Activated CD8-positive, alpha-beta T cell treated with anti-CD3 and anti-CD28 coated beads for 36 hours (primary cell): ENCODE data around the gene ATAD2B. TPM values are rescaled to one million over a fixed set of nuclear protein-coding genes. Genes with fewer than 3 reads are reported as not detected.
A peak's percentile ranks its signal among the peaks of the same experiment; 100 is the strongest.

Source experiments
- ATAC-seq: fragments of 200-7000 bp; cut with Tn5 transposase; one replicate; pipeline ENCODE4 v1.10.0; 2021; ENCODE audit warnings: mild to moderate bottlenecking, moderate library complexity
- CTCF ChIA-PET: fragments of 350-600 bp; sonication (Branson Sonifier 250); formaldehyde crosslinking; loops from one replicate; lab custom pipeline; 2021; ENCODE audit warnings: antibody characterized with exemption; lab: Charles Lee
- POLR2A ChIA-PET: fragments of 350-600 bp; sonication (Branson Sonifier 250); formaldehyde crosslinking; loops from one replicate; lab custom pipeline; 2021; ENCODE audit warnings: antibody characterized with exemption; lab: Charles Lee
- DNase-seq: peaks from one replicate; pipeline ENCODE4 v3.0.0-alpha.2; 2020
- H3K27ac Mint-ChIP-seq: one replicate; pipeline ENCODE4 v1.8.0; 2021; ENCODE audit warnings: mild to moderate bottlenecking, mixed read lengths
- H3K27me3 Mint-ChIP-seq: one replicate; pipeline ENCODE4 v1.8.0; 2021; ENCODE audit warnings: mixed read lengths
- H3K36me3 Mint-ChIP-seq: one replicate; pipeline ENCODE4 v1.8.0; 2021; ENCODE audit warnings: low read depth, mixed read lengths
- H3K4me1 Mint-ChIP-seq: one replicate; pipeline ENCODE4 v1.8.0; 2021; ENCODE audit warnings: low read depth, mixed read lengths
- H3K4me3 Mint-ChIP-seq: one replicate; pipeline ENCODE4 v1.8.0; 2021; ENCODE audit warnings: mild to moderate bottlenecking, moderate library complexity, mixed read lengths
- H3K9me3 Mint-ChIP-seq: one replicate; pipeline ENCODE4 v1.8.0; 2021; ENCODE audit warnings: mixed read lengths
- intact Hi-C: fragments of 100-400 bp; cut with micrococcal nuclease; formaldehyde crosslinking; loops from one replicate; pipeline ENCODE4 v1.10.0; 2022
- total RNA-seq, 2 experiments: library from RNA; stranded (reverse); gene quantifications; one replicate each; pipeline ENCODE4 v1.2.3, GENCODE V29; 2021
- TF ChIP-seq, protein P1 (sequence below): fragments of 200-600 bp; IDR thresholded peaks from one replicate; pipeline ENCODE4 v1.8.0; 2022; ENCODE audit warnings: antibody characterized with exemption, mild to moderate bottlenecking

ATAD2B gene
- total RNA-seq, 2 experiments from 2014 or later, result 12.5 to 13.2 TPM

DNA sequence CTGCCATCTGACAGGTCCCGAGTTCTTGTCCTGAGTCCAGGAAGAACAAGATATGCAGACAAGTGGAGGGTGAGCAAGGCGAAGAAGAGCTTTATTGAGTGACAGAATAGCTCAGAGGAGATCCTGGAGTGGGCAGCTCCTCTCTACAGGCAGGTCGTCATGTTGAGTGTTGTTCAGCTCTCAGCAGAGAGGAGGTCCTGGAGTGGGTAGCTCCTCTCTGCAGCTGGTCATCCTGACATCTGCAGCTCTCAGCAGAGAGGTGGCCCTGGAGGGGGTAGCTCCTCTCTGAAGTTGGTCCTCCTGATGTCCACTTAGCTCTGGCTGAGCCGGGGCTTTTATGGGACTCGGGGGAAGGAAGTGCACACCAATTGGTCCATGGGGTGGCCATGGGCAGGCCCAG is 90.4 kb downstream of the ATAD2B start:
- Mint-ChIP-seq H3K9me3 (no peaks in the 10 kb centered on the region), H3K4me3 (no peak overlapping the region), H3K4me1 (no peaks in the 10 kb centered on the region), H3K27me3 (no peaks in the 10 kb centered on the region), H3K27ac (no peak overlapping the region), H3K36me3 (peaks cover 8% of the 10 kb centered on the region)
- no peak for DNase-seq
- ChIA-PET POLR2A (no interaction called here), CTCF (interaction anchor here (1.2 to 3.3 kb wide), 3 partner anchors 12 to 248 kb away, joined by 3 to 26 read pairs (median 7); partner anchors contain the start of genes ATAD2B and TP53I3)
- intact Hi-C loops, result no loop called here
- TF ChIP-seq, protein P1, sequence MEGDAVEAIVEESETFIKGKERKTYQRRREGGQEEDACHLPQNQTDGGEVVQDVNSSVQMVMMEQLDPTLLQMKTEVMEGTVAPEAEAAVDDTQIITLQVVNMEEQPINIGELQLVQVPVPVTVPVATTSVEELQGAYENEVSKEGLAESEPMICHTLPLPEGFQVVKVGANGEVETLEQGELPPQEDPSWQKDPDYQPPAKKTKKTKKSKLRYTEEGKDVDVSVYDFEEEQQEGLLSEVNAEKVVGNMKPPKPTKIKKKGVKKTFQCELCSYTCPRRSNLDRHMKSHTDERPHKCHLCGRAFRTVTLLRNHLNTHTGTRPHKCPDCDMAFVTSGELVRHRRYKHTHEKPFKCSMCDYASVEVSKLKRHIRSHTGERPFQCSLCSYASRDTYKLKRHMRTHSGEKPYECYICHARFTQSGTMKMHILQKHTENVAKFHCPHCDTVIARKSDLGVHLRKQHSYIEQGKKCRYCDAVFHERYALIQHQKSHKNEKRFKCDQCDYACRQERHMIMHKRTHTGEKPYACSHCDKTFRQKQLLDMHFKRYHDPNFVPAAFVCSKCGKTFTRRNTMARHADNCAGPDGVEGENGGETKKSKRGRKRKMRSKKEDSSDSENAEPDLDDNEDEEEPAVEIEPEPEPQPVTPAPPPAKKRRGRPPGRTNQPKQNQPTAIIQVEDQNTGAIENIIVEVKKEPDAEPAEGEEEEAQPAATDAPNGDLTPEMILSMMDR, result no peak
- no peak for ATAC-seq

DNA sequence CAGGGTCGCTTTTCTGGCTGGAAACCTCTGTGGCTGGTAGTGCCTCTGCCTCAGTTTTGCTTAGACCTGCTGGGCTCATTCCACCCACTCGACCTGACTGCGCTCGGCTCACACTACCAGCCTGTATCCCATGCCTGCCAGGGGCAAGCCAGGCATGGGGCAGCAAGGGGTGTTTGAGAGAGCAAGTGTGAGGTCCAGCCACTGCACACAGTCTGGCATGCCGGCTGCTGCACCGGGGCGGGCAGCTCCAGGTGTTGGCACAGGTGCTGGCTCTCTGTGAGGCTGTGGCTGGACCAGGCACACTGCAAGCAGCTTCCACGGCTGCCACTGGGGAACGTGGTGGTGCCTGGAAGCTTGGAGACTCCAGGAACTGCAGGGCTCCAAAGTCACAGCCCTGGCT is 90.9 kb downstream of the ATAD2B start:
- H3K4me1 Mint-ChIP-seq, result no peaks in the 10 kb centered on the region
- CTCF ChIA-PET, result interaction anchor here (1.2 to 3.3 kb wide), 3 partner anchors 11 to 248 kb away, joined by 3 to 26 read pairs (median 7); partner anchors contain the start of genes ATAD2B and TP53I3

DNA sequence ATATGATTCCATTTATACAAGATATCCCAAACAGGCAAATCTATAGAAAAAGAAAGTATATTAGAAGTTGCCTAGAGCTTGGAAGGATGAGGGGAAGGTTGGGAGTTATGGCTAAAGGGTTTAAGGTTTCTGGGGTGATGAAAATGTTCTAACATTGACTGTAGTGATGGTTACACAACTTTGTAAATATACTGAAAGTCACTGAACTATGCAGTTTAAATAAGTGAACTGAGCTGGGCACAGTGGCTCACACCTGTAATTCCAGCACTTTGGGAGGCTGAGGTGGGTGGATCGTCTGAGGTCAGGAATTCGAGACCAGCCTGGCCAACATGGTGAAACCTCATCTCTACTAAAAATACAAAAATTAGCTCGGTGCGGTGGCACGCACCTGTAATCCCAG is 91.5 kb downstream of the ATAD2B start:
- TF ChIP-seq, protein P1, result no peak
- CTCF ChIA-PET, result interaction anchor here (1.2 to 3.3 kb wide), 3 partner anchors 11 to 249 kb away, joined by 3 to 26 read pairs (median 7); partner anchors contain the start of genes ATAD2B and TP53I3
- DNase-seq (no peak), ATAC-seq (no peak)
- H3K9me3 Mint-ChIP-seq, result no peaks in the 10 kb centered on the region
- POLR2A ChIA-PET, result no interaction called here
- H3K4me3 Mint-ChIP-seq, result no peak overlapping the region
- no peaks in the 10 kb centered on the region for H3K27me3 Mint-ChIP-seq
- no peak overlapping the region for H3K27ac Mint-ChIP-seq
- intact Hi-C loops, result no loop called here
- H3K4me1 Mint-ChIP-seq, result no peaks in the 10 kb centered on the region
- H3K36me3 Mint-ChIP-seq, result peaks cover 4% of the 10 kb centered on the region

More for the DNA sequence above, 90.9 kb downstream of the ATAD2B start:
- TF ChIP-seq, protein P1, result no peak
- H3K9me3 Mint-ChIP-seq, result no peaks in the 10 kb centered on the region
- POLR2A ChIA-PET, result no interaction called here
- ATAC-seq (no peak), DNase-seq (no peak)
- H3K36me3 Mint-ChIP-seq, result peaks cover 6% of the 10 kb centered on the region
- H3K27ac Mint-ChIP-seq, result no peak overlapping the region
- intact Hi-C loops, result no loop called here
- no peaks in the 10 kb centered on the region for H3K27me3 Mint-ChIP-seq
- no peak overlapping the region for H3K4me3 Mint-ChIP-seq

DNA sequence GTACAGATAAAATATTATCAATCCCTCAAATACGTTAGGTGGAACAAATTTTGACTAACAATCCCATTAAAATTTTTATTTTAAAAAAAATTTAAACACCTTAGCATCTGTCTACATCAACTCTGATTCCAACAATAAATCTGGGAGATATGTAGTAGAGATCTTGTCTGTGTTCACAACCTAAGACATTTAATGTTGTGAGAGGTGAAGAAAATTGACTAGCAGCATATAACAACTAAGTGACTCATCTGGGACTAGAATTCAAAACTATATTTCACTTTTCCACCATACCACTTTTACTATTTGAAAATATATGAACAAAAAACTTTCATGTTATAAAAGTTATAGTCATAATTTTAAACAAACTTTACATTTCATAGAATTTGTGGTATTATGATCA is 97.9 kb downstream of the ATAD2B start:
- ChIA-PET CTCF (interaction anchor here (1.2 to 6.8 kb wide), 3 partner anchors 29 to 255 kb away, joined by 3 to 76 read pairs (median 3); partner anchors contain the start of gene TP53I3), POLR2A (no interaction called here)
- TF ChIP-seq, protein P1, result no peak

DNA sequence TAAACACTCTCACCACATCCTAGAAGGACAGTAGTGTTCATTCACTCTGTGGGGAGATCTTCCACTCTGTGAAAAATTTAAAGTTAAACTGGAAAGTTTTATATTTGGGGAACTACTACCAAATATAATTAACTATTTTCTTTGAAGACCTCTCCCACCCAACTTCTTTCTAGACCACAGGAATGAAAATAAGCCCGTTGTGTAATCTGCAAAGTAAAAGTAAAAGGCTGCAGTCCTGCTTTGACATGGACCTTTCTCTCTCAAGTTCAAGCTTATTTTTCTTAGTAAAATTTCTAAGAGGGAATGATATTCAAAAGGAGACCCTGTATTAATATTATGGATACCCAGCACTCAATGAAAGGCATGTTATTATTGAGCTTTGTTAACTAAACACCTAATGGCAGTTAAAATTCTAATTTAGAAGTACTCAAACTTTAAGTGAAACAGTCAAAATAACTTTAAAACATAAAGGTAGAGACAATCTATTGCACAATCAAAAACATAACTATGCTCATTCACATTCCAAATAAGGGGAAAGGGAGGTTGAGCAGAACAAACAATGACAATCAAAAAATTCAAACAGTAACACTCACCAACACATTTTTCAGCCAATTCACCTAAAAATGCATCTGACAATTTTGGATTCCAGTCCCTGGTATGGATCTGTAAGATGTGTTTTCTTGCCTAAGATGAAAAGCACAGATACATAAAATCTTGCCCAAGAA is 98.5 kb downstream of the ATAD2B start:
- intact Hi-C loops, result loop anchor here (10.0 kb wide), 1 partner anchor 86 kb away; no protein-coding TSS in a partner anchor
- CTCF ChIA-PET, result interaction anchor here (1.2 to 6.8 kb wide), 3 partner anchors 28 to 256 kb away, joined by 3 to 76 read pairs (median 3); partner anchors contain the start of gene TP53I3
- ATAC-seq (no peak), DNase-seq (no peak)
- TF ChIP-seq, protein P1, result no peak
- H3K36me3 Mint-ChIP-seq, result no peaks in the 10 kb centered on the region
- H3K27ac Mint-ChIP-seq, result peak overlapping the region; percentile 66
- no peaks in the 10 kb centered on the region for H3K9me3 Mint-ChIP-seq
- peaks cover 15% of the 10 kb centered on the region for H3K4me1 Mint-ChIP-seq
- H3K4me3 Mint-ChIP-seq, result no peak overlapping the region
- POLR2A ChIA-PET, result no interaction called here
- no peaks in the 10 kb centered on the region for H3K27me3 Mint-ChIP-seq

More for the DNA sequence above, 97.9 kb downstream of the ATAD2B start:
- H3K4me1 Mint-ChIP-seq, result peaks cover 15% of the 10 kb centered on the region
- H3K4me3 Mint-ChIP-seq, result no peak overlapping the region
- ATAC-seq, result no peak
- peak overlapping the region; percentile 38 for H3K27ac Mint-ChIP-seq
- no peaks in the 10 kb centered on the region for H3K27me3 Mint-ChIP-seq
- H3K36me3 Mint-ChIP-seq, result no peaks in the 10 kb centered on the region
- no peak for DNase-seq
- intact Hi-C loops, result loop anchor here (10.0 kb wide), 1 partner anchor 86 kb away; no protein-coding TSS in a partner anchor
- H3K9me3 Mint-ChIP-seq, result no peaks in the 10 kb centered on the region
